NCI-H446 (cell line): ENCODE results near the gene OMD.
A peak's percentile ranks its signal among the peaks of the same experiment; 100 is the strongest.
"Not testable (repeated sequence)": the region's sequence is repeated elsewhere in the genome, so short reads cannot be mapped to it uniquely, and the experiment has no call there.

ENCODE experiments used
- DNase-seq, 2 experiments: peaks; one replicate each; lab custom pipeline; 2025; lab: John Stamatoyannopoulos, UW

OMD gene

GRCh38 chr9:92411157-92411556, 13.1 kb downstream of the OMD start:
- not testable (repeated sequence) for DNase-seq

- no peak for DNase-seq
Observed at GRCh38 chr9:92408747-92409478, 15.4 kb downstream of the OMD start.

GRCh38 chr9:92407818-92408217, 16.5 kb downstream of the OMD start:
- DNase-seq = no peak

- DNase-seq = no peak
Observed at GRCh38 chr9:92406477-92406876, 17.8 kb downstream of the OMD start.

GRCh38 chr9:92405818-92406217, 18.5 kb downstream of the OMD start:
- no peak for DNase-seq

GRCh38 chr9:92404042-92404836, 20.0 kb downstream of the OMD start, which contains the start of gene OGN:
Gene OGN (minus strand): TSS chr9:92404578. CDS start chr9:92403407, 1,171 bp downstream.
- DNase-seq = no peak

GRCh38 chr9:92402826-92403745, 21.2 kb downstream of the OMD start:
- no peak for DNase-seq

- no peak for DNase-seq
Observed at GRCh38 chr9:92402360-92402759, 21.9 kb downstream of the OMD start.

- DNase-seq = no peak
Observed at GRCh38 chr9:92397853-92398252, 26.4 kb downstream of the OMD start.

- no peak for DNase-seq
Observed at GRCh38 chr9:92395617-92396016, 28.7 kb downstream of the OMD start.

- peak in 1 of 2 experiments; percentile 31 for DNase-seq
Observed at GRCh38 chr9:92393686-92394085, 30.6 kb downstream of the OMD start.

- DNase-seq = no peak
Observed at GRCh38 chr9:92392690-92393089, 31.6 kb downstream of the OMD start.

- DNase-seq = no peak
Observed at GRCh38 chr9:92385953-92386352, 38.3 kb downstream of the OMD start.

GRCh38 chr9:92385477-92385876, 38.8 kb downstream of the OMD start:
- no peak for DNase-seq

- DNase-seq = no peak
Observed at GRCh38 chr9:92385001-92385400, 39.3 kb downstream of the OMD start.

GRCh38 chr9:92384375-92384774, 39.9 kb downstream of the OMD start:
- no peak for DNase-seq

- DNase-seq = no peak
Observed at GRCh38 chr9:92381775-92382174, 42.5 kb downstream of the OMD start.

- no peak for DNase-seq
Observed at GRCh38 chr9:92380603-92381002, 43.7 kb downstream of the OMD start.

GRCh38 chr9:92378865-92379560, 45.3 kb downstream of the OMD start:
- no peak for DNase-seq

- no peak for DNase-seq
Observed at GRCh38 chr9:92377876-92378275, 46.4 kb downstream of the OMD start.

- no peak for DNase-seq
Observed at GRCh38 chr9:92373167-92373566, 51.1 kb downstream of the OMD start.

- DNase-seq = no peak
Observed at GRCh38 chr9:92369075-92369474, 55.2 kb downstream of the OMD start.
